Smooth muscle cell (in vitro differentiated cells): ENCODE measurements around the gene PMEL. TPM values are rescaled to one million over a fixed set of nuclear protein-coding genes. Genes with fewer than 3 reads are reported as not detected.

Source experiments
- polyA plus RNA-seq: library from polyadenylated mRNA; unstranded; fragments of >200 nt; fragmentation: Nextera tagmentation; extraction: Ambion mirVana; gene quantifications from 2 replicates; pipeline ENCODE4 v1.2.1, GENCODE V29; 2016
- total RNA-seq: library from RNA; depleted of rRNA; stranded (reverse); fragments of >200 nt; gene quantifications from 2 replicates; pipeline ENCODE4 v1.2.3, GENCODE V29; 2014

Gene PMEL
- total and polyA plus RNA-seq, 2 experiments from 2014 or later: 1.8 to 1.9 TPM

Other genes with a start within 250 kb of the PMEL start
- gene BLOC1S1, start 250.0 kb downstream of the PMEL start, total RNA-seq: 107 and 146 TPM in 2 replicates
- gene BLOC1S1, start 250.0 kb downstream of the PMEL start, polyA plus RNA-seq: 142 and 150 TPM in 2 replicates
- 3.0 TPM in 1 of 2 replicates, not detected in the other for gene RDH5, start 245.6 kb downstream of the PMEL start, total RNA-seq
- gene RDH5, start 245.6 kb downstream of the PMEL start, polyA plus RNA-seq: 3.7 and 9.2 TPM in 2 replicates
- gene CD63, start 237.0 kb downstream of the PMEL start, total RNA-seq: 1,095 and 1,107 TPM in 2 replicates
- gene CD63, start 237.0 kb downstream of the PMEL start, polyA plus RNA-seq: 2,224 and 2,317 TPM in 2 replicates
- 2.8 and 3.5 TPM in 2 replicates for gene GDF11, start 222.9 kb downstream of the PMEL start, total RNA-seq
- gene GDF11, start 222.9 kb downstream of the PMEL start, polyA plus RNA-seq: 2.3 and 2.6 TPM in 2 replicates
- 124 and 169 TPM in 2 replicates for gene SARNP, start 148.3 kb downstream of the PMEL start, total RNA-seq
- gene SARNP, start 148.3 kb downstream of the PMEL start, polyA plus RNA-seq: 128 and 139 TPM in 2 replicates
- 18.9 and 32.5 TPM in 2 replicates for gene ORMDL2, start 148.0 kb downstream of the PMEL start, total RNA-seq
- gene ORMDL2, start 148.0 kb downstream of the PMEL start, polyA plus RNA-seq: 79.5 and 134 TPM in 2 replicates
- gene DNAJC14, start 136.5 kb downstream of the PMEL start, total RNA-seq: 25.2 and 32.6 TPM in 2 replicates
- 22.1 and 22.4 TPM in 2 replicates for gene DNAJC14, start 136.5 kb downstream of the PMEL start, polyA plus RNA-seq
- 14.9 and 17.6 TPM in 2 replicates for gene MMP19, start 123.1 kb downstream of the PMEL start, total RNA-seq
- 15.6 and 18.2 TPM in 2 replicates for gene MMP19, start 123.1 kb downstream of the PMEL start, polyA plus RNA-seq
- gene PYM1, start 38.1 kb downstream of the PMEL start, total RNA-seq: 28.6 and 36.0 TPM in 2 replicates
- gene PYM1, start 38.1 kb downstream of the PMEL start, polyA plus RNA-seq: 48.2 and 51.2 TPM in 2 replicates
- 86.0 and 87.1 TPM in 2 replicates for gene DGKA, start 34.9 kb downstream of the PMEL start, total RNA-seq
- gene DGKA, start 34.9 kb downstream of the PMEL start, polyA plus RNA-seq: 66.3 and 125 TPM in 2 replicates
- gene CDK2, start 788 bp upstream of the PMEL start, total RNA-seq: 36.5 and 37.5 TPM in 2 replicates
- gene CDK2, start 788 bp upstream of the PMEL start, polyA plus RNA-seq: 25.8 and 33.3 TPM in 2 replicates
- 77.2 and 90.4 TPM in 2 replicates for gene RAB5B, start 8.0 kb upstream of the PMEL start, total RNA-seq
- 81.9 and 93.4 TPM in 2 replicates for gene RAB5B, start 8.0 kb upstream of the PMEL start, polyA plus RNA-seq
- 9.8 and 19.1 TPM in 2 replicates for gene SUOX, start 31.2 kb upstream of the PMEL start, total RNA-seq
- gene SUOX, start 31.2 kb upstream of the PMEL start, polyA plus RNA-seq: 12.8 and 13.8 TPM in 2 replicates
- gene IKZF4, start 55.0 kb upstream of the PMEL start, total RNA-seq: 3.9 and 4.2 TPM in 2 replicates
- gene IKZF4, start 55.0 kb upstream of the PMEL start, polyA plus RNA-seq: 5.4 and 6.8 TPM in 2 replicates
- 731 and 845 TPM in 2 replicates for gene RPS26, start 75.9 kb upstream of the PMEL start, total RNA-seq
- 282 and 323 TPM in 2 replicates for gene RPS26, start 75.9 kb upstream of the PMEL start, polyA plus RNA-seq
- 7.2 and 9.2 TPM in 2 replicates for gene ERBB3, start 114.1 kb upstream of the PMEL start, total RNA-seq
- 1.2 and 9.8 TPM in 2 replicates for gene ERBB3, start 114.1 kb upstream of the PMEL start, polyA plus RNA-seq
- 88.6 and 118 TPM in 2 replicates for gene PA2G4, start 138.5 kb upstream of the PMEL start, total RNA-seq
- gene PA2G4, start 138.5 kb upstream of the PMEL start, polyA plus RNA-seq: 99.8 and 113 TPM in 2 replicates
- gene RPL41, start 150.6 kb upstream of the PMEL start, total RNA-seq: 2,929 and 3,246 TPM in 2 replicates
- gene RPL41, start 150.6 kb upstream of the PMEL start, polyA plus RNA-seq: 2,414 and 2,571 TPM in 2 replicates
- gene ZC3H10, start 152.2 kb upstream of the PMEL start, total RNA-seq: 1.9 and 6.7 TPM in 2 replicates
- gene ZC3H10, start 152.2 kb upstream of the PMEL start, polyA plus RNA-seq: 2.8 TPM in 2 replicates
- 76.0 and 87.7 TPM in 2 replicates for gene ESYT1, start 162.2 kb upstream of the PMEL start, total RNA-seq
- gene ESYT1, start 162.2 kb upstream of the PMEL start, polyA plus RNA-seq: 69.5 and 77.0 TPM in 2 replicates
- 44.5 and 59.0 TPM in 2 replicates for gene MYL6B, start 186.5 kb upstream of the PMEL start, total RNA-seq
- gene MYL6B, start 186.5 kb upstream of the PMEL start, polyA plus RNA-seq: 107 and 121 TPM in 2 replicates
- 2,329 and 2,776 TPM in 2 replicates for gene MYL6, start 192.3 kb upstream of the PMEL start, total RNA-seq
- gene MYL6, start 192.3 kb upstream of the PMEL start, polyA plus RNA-seq: 4,165 and 4,181 TPM in 2 replicates
- gene SMARCC2, start 223.4 kb upstream of the PMEL start, total RNA-seq: 28.2 and 43.8 TPM in 2 replicates
- 32.2 and 39.2 TPM in 2 replicates for gene SMARCC2, start 223.4 kb upstream of the PMEL start, polyA plus RNA-seq